HG02970 (cell line): ENCODE results near the gene PARP14.
"Not testable (repeated sequence)": the region's sequence is repeated elsewhere in the genome, so short reads cannot be mapped to it uniquely, and the experiment has no call there.

Source experiments
- ATAC-seq: cut with Tn5 transposase; IDR thresholded peaks from one replicate; pipeline ENCODE4 v1.9.1; 2021; ENCODE audit warnings: mild to moderate bottlenecking, moderate library complexity, moderate number of reproducible peaks; ENCODE audit not compliant: unreplicated experiment, low FRiP score

Gene PARP14

DNA sequence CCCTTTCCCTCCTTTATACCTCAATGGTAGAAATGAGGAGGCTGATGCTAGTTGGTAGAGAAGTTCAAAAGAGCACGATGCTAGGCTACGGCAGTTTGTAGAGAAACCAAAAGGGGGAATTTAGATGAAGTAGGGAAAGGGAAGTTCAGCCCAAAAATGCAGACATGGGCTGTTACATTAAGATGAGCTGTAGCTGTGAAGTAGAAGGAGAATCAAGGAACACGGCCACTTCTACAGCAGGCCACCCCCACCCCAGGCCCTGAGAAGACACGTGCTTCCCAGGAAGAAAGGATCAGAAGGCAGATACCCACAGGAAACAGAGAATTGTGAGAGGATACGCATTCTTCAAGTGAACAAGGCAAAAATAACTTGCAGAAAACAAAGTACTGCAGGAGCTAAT lies 2.1 kb upstream of the PARP14 start:
- ATAC-seq = no peak

DNA sequence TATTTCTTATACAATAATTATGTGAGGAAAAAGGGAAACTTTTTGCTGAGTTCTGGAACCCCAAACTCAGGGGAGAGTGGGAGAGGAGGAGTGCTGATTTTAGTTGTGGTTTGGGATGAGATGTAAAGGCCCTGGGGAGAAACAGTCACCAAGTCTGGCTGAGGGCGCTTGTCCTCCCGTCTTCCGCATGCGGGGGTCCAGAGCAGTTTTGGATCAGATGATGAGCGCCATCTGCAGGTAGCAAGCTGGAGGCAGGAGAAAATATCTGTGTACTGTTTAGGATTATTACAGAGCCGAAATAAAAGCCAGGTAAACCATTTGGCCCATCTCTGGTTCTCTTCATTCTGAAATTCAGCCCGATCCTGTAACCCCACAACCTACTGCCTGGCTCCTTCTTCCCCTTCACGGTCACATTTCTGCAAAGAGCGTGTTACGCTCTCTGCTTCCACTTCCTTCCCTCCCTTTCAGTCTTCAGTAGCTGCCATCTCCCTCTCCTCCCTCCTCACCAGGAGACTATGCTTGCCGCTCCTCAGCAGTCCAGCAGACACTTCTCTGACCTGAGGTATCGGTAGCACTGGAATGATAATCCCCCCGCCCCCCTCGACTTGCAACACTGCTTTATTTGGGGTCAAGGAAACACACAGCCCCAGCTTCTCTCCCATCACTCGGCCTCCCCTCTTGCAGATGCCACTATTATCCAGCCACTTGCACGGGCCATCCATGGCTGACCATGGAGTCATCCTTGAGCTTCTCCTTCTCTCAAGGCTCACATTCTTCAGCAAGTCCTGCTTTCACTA lies 1.4 kb upstream of the PARP14 start:
- ATAC-seq = no peak

DNA sequence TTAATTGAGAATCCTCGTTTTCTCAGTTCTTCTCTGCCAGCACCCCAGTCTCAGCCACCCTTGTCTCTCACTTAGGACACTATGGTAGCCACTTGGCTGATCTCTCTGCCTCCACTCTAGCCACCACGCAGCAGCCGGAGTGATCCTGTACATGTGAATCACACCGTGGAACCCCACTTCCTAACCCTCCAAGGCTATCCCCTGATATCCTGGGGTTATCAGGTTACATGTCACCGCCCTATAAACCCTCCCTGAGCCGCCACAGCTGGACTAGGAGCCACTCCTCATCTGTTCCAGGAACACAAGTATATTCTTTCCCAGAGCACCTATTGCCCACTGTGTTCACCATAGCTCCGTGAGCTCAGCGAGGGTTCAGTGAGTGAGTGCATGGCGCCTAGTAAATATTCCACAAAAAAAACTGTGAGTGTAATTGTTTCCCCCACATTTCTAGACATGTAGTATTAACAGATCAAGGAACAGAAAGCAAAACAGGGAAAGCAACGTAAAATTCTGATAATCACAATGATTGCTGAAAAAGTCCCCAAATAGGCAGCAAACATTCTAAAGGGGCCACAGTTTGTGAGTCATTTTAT lies 661 bp upstream of the PARP14 start:
- ATAC-seq = no peak

DNA sequence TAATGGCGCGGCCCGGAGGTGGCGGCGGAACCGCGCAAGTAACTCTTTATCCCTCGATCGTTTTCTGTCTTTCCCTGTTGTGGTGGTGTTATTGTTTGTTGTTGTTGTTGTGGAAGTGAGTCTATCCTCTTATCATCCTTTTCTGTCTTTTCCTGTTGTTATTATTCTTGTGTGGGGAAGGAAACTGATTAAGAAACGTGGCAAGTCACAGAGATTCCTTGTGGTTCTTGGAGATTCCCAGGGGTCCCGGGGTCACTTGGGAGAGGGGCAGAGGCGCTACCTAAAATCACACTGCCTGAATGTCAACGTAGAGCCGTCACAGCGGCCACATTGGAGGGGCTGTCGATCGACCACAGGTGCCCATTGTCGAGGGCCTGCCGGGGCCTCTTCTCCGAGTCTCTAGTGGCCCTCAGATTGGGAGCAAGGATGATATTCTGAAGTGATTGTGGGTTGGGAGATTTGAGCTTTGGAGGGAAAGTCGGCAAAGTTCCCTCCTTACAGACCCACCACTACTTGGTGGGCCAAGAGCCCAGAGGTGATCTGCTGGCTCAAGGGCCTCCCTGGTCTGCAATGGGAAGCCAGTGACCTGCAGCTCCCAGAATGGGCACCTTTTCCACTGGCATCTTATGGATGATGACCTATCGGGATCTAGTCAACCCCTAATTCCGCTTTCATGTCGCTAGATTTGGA lies 790 bp downstream of the PARP14 start:
- no peak for ATAC-seq

DNA sequence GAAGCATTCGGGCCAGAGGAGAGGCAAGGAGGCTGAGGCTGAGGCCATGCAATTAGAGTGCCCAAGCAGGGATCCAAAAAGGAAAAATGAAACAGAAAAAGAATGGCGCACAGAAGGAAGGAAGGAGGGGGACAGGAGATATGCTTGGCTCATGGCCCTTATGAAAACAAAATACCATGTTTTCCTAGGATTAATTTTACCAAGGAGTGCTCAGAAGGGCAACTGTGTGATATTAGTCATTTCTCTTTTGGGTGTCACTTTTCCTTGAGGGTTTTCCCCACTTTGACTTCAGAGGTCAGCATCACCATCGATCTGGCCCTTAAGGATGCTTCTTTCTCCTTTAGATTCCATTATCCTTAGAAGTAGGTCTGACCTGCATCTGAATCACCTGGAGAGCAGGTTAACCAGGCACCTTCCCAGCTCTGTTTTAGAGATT lies 1.4 kb downstream of the PARP14 start:
- ATAC-seq = no peak

DNA sequence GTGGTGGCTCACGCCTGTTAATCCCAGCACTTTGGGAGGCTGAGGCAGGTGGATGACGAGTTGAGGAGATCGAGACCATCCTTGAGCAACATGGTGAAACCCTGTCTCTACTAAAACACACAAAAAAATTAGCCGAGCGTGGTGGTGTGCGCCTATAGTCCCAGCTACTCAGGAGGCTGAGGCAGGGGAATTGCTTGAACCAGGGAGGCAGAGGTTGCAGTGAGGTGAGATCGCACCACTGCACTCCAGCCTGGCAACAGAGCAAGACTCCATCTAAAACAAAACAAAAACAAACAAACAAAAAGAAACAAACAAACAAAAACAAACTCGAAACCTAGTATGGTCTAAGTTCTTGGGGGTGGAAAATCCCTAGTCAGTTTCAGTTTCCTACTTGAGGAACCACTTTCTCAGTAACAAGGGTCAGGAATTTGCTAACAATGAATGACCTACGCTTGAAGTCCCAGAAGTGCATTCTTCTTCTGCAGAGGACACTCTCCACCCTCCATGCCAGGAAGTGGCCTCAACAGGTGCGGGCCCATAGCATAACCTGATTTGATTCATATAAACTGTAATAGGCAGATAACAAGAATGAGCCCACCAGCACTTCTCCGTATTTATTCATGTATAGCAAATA lies 2.3 kb downstream of the PARP14 start:
- ATAC-seq = not testable (repeated sequence)

DNA sequence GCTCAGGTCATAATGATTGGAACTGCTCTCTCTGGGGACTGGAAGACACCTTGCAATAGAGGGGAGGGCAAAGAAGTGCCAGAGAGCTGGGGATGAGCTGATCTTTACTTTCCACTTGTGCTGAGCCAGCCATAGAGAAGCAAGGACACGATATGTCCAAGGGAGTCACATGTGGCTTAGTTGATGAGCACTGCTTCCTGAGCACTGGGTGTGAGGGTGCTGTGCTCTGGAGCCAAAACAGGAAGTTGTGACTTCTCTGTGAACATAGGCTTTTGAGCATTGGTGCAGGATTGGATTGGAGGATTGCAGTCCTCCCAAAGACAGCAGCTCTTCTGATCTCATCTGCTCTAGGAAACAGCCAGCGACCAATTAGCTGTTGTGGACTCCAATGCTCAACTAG lies 6.7 kb downstream of the PARP14 start:
- no peak for ATAC-seq

DNA sequence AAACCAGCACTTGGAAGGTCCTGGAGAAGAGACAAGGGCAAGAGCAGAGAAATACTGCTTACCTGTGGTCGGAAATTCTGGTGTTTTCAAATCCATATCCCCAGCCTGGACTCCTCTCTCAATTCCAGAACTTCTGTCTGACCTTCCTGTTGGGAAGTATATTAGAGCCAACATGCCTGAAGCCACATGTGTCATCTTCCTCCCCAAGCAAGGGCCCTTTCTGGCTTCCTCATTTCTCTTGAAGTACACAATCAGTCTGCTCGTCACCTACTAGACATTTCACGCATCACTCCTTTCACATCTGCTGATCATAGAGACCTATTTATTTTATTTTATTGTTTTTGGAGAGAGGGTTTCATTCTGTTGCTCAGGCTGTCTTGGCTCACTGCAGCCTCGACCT lies 8.4 kb downstream of the PARP14 start:
- no peak for ATAC-seq

DNA sequence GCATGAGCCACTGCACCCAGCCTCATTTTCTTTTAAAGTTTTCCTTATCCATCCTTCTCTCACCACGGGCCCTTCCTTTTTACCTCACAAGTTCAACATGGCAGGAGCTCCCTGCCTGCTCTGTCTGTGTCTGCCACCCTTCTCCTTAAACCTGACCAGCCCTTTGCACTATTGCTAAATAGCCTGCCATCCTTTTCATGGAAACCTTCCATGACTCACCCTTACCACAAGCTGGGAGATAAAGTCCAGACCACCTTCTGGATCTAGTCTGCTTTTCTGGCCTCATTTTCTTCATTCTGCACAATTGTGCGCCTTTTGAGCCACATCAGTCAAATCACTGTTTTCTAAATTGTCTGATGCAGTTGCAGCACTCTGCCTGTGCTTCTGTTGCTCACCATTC lies 8.9 kb downstream of the PARP14 start:
- no peak for ATAC-seq

DNA sequence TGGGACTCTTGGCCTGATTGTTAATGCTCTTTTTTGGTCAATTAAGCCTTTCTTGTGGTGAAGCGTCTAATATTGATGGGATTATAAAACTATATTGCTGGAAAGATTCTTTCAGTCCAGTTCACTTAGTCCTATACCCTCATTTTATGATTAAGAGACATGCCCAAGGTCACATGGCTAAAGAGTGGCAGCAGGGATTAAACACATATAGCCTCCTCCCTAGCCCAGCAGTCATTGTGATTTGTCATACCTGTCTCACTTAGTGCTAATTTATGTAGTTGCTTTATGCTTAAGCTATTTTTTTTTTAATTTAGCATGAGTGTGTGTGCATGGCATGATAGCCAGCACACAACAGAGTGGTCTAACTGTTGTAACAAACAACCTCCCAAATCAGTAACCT lies 9.5 kb downstream of the PARP14 start:
- ATAC-seq = no peak

DNA sequence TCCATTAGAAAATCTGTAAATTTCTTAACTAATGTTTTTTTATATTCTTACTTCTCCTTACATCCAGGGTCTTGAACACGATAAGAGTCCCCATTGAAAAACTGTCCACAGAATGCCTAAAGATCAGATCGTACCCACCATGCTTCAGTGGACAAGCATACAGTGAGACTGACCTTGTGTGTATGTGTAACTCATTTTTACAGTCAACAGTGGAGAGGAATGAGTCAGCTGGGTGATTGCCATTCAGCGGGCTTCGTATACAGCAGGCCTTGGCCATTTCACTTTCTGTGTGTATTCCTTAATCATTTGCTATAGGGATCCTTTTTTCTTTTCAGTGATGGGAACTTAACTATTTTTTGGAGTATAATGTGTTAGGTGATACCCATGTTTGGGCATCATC lies 10.6 kb downstream of the PARP14 start:
- ATAC-seq = no peak

DNA sequence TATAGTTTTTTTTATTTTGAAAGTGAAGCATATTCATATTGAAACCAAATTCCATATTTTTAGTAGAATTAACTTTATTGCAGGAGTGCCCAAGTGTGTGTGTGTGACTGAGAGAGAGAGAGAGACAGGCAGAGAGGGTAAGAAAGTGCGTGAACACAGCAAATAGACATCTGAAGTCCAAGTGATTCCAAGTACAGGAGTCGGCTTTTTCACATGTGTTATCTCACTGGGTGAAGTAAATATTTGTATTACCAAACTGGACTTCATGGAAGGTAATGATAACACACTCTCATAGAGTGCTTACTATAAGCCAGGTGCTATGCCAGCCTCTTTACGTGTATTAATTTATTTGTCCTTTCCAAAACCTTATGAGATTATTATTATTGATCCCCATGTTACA lies 12.0 kb downstream of the PARP14 start:
- no peak for ATAC-seq

DNA sequence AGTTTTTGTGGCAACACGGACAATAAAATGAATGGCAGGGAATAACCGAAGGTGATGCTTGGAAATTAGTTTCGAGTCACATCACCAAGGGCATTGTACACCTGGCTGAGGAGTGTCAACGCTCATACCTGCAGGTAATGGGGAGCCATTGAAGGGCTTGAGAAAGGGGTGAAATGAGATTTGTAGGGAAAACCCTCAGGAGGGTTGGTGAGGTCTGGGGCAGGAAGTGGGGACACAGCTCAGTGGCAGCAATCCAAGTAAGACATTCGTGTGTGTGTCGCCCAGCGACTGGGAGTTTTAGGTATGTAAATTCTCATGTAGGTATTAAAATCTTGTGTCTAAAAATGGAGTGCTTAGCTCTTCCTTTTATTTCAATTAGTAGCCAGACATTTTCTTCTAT lies 14.3 kb downstream of the PARP14 start:
- no peak for ATAC-seq

DNA sequence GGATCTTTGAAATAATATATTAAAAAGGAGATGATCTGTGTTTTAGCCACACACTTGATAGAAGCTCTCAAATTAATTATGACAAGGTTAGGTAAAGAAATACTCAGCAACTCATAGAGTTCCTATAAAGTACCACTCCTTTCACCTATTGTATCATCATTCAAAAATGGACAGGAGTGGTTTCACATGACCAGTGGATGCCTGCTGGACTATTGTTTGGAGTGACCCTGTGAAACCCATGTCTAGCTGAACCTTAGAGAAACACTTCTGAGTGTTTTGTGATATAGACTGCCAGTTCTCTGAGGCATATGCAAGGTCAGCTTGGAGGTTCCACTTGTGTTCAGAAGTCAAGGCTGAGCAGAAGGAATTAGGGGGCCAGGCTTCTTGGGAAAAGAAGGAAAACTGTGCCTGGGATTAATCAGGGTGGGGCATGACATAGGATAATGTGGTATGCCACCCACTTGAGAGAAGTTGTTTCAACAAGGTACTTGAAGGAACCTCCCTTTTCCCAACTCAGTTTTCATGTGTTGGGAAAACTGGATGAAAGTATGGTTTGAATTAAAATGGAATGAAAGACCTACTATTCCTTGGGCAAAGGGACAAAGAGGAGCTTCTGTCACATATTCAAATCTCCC lies 15.4 kb downstream of the PARP14 start:
- ATAC-seq = no peak

DNA sequence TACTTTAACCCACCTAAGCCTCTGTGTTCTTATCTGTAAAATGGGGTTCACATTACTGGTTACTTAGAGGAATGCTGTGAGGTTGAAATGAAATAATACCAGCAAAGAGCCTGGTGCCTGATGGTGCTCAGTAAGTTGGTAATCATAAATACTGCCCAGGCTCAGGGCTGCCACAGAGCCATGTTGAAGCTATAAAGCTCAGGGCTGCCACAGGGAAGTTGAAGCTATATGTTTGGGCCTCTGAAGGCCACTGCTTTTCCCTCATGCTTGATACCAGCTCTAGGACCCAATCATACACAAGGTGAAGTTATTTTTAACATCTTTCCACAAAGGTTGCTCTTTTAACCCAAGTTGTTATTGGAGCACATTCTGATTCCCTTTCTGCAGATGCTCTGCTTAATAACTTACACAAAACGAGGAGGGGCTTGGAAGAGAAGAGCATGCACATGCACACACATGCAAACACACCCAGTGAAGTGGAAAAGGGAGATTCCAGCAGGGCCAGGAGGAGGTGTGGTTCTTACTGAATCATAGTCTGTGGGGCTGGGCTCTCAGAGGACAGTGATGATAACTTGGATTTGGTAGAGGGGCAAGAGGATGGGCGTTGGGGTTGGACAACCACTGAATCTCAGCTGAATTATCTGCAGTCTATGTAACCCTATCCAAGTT lies 17.4 kb downstream of the PARP14 start:
- no peak for ATAC-seq

DNA sequence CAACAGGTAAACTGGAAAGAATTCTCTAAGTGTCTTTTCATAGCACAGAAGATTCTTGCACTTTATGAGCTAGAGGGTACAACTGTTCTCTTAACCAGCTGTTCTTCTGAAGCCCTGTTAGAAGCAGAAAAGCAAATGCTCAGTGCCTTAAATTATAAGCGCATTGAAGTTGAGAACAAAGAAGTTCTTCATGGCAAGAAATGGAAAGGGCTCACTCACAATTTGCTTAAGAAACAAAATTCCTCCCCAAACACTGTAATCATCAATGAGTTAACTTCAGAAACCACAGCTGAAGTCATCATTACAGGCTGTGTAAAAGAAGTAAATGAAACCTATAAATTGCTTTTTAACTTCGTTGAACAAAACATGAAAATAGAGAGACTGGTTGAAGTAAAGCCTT lies 19.6 kb downstream of the PARP14 start:
- ATAC-seq = no peak

DNA sequence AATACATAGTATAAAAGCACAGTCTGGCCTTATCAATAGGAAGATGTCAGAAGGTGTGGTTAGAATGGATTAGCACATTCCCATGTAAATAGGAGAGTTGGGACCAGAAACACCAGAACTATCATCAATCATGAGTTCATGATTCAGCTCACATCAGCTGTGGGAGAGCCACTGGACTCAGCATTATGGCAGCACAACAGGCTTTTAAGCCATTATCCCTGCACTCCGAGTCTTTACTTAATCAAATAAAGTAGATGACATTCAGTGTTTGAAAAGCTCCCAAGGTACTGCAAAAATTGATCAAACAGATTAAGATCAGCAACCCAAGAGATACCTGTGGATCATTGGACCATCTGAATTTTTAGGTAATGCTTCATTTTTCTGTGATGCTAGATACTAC lies 24.7 kb downstream of the PARP14 start:
- no peak for ATAC-seq

DNA sequence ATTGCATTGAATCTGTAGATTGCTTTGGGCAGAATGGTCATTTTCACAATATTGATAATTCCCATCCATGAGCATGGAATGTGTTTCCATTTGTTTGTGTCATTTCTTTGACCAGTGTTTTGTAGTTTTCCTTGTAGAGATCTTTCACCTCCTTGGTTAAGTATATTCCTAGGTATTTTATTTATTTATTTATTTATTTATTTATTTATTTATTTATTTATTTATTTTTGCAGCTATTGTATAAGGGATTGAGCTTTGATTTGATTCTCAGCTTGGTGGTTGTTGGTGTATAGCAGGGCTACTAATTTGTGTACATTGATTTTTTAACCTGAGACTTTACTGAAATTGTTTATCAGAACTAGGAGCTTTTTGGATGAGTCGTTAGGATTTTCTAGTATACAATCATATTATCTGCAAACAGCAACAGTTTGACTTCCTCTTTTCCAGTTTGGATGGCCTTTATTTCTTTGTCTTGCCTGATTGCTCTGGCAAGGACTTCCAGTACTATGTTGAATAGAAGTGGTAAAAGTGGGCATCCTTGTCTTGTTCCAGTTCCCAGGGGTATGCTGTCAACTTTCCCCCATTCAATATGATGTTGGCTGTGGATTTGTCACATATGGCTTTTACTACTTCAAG lies 30.1 kb downstream of the PARP14 start:
- not testable (repeated sequence) for ATAC-seq

DNA sequence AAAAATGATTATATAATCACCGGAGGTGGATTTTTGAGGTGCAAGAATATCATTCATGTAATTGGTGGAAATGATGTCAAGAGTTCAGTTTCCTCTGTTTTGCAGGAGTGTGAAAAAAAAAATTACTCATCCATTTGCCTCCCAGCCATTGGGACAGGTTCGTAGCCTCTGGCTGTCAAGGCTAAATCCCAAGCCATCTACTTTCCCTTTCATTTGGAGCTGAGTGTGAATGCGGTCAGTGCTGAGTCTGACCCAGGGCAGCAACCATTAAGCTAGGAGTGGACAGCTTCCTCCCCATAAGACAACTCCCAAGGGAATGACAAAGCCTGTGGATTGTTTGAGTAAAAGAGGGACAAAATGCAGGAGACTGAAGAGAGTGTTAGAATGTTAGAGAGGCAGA lies 33.6 kb downstream of the PARP14 start:
- ATAC-seq = no peak

DNA sequence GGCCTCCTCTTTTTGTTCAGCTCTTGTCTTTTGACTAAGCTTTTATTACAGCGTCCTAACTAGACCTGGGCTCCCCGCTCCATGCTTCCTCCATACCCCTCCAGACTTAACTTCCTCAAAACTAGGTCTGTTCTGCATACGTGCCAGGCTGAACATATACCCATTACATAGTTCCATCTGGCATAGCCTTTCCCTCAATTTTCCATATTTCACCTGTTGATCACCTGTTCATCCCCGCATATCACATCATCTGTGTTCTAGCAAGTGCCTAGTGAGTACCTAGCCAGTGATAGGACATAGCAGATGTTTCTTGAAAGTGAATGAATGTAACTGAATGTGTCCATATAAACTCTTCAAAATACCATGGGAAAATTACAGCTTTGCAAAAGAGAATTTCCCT lies 36.0 kb downstream of the PARP14 start:
- no peak for ATAC-seq
